GM12875 (cell line): ENCODE results near the gene CTNND2.

ENCODE experiments used
- H3K4me3 ChIP-seq: one replicate; pipeline ENCODE4 v1.5.1; 2011; ENCODE audit warnings: low read depth, low read length, control low read depth
- TF ChIP-seq, protein P1 (sequence below): IDR thresholded peaks from 2 replicates; pipeline ENCODE4 v1.5.1; 2011; ENCODE audit warnings: low read depth, mild to moderate bottlenecking, control low read depth, inconsistent platforms, low read length, moderate library complexity, borderline replicate concordance; ENCODE audit not compliant: insufficient read depth

Gene CTNND2

DNA sequence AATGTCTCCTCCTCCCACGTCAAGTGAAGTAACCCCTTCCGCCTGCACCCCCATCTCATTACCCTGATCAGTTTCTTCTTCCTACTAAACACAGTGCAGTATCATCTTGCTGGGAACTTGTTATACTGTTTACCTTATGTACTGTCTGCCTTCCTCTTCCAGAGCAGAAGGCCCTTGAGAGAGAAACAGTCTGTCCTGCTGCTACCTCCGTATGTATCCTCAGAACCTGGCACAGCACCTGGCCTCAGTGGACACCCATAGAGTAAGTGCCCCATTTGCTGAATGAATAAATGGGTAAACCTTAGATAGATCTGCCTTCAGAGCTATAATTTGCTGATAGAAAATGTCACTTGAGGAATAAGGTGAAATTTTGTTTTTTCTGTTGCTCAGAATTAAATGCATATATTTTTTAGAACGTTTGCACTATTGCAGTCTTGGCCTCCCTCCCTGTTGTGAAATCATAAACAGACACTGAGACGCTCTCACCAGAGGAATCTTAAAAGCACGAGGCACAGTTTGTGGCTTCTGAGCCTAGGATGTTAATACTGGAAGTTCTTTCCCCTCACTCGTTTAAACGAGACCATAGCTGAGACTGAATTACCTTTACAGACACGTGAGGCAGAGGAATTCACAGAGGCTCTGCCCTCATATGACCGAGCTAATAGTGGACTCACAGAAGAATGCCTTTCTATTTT lies 920.1 kb downstream of the CTNND2 start:
- no peak overlapping the region for H3K4me3 ChIP-seq
- TF ChIP-seq, protein P1, sequence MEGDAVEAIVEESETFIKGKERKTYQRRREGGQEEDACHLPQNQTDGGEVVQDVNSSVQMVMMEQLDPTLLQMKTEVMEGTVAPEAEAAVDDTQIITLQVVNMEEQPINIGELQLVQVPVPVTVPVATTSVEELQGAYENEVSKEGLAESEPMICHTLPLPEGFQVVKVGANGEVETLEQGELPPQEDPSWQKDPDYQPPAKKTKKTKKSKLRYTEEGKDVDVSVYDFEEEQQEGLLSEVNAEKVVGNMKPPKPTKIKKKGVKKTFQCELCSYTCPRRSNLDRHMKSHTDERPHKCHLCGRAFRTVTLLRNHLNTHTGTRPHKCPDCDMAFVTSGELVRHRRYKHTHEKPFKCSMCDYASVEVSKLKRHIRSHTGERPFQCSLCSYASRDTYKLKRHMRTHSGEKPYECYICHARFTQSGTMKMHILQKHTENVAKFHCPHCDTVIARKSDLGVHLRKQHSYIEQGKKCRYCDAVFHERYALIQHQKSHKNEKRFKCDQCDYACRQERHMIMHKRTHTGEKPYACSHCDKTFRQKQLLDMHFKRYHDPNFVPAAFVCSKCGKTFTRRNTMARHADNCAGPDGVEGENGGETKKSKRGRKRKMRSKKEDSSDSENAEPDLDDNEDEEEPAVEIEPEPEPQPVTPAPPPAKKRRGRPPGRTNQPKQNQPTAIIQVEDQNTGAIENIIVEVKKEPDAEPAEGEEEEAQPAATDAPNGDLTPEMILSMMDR: no peak

DNA sequence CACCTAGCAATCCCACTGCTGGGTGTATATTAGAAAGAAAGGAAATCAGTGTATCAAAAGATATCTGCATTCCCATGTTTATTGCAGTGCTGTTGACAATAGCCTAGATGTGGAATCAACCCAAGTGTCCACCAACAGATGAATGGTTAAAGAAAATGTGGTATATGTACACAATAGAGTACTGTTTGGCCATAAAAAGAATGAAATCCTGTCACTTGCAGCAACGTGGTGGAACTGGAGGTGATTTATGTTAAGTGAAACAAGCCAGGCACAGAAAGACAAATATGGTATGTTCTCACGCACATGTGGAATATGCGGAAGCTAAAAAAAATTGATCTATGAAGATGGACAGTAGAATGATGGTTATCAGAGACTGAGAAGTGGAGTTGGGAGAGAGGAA lies 921.6 kb downstream of the CTNND2 start:
- TF ChIP-seq, protein P1: no peak
- H3K4me3 ChIP-seq: no peak overlapping the region

DNA sequence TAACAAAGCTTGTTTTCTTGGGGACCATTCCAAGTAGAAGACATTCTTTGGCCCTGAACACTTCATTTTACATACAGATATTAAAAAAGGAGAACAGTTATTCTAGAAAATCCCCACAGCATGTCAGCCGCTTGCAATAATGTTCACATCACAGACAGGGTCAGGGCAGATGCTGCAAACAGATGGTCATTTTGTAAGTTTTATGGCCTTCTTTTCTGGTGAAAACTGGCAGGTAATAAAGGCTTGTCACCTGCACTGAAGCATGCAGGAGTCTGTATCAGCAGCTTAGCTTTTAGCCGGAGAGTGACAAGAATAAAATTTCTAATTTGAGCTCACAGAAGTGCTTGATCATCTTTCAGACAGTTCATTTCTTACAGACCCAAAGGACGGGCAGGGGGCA lies 922.3 kb downstream of the CTNND2 start:
- TF ChIP-seq, protein P1: no peak

DNA sequence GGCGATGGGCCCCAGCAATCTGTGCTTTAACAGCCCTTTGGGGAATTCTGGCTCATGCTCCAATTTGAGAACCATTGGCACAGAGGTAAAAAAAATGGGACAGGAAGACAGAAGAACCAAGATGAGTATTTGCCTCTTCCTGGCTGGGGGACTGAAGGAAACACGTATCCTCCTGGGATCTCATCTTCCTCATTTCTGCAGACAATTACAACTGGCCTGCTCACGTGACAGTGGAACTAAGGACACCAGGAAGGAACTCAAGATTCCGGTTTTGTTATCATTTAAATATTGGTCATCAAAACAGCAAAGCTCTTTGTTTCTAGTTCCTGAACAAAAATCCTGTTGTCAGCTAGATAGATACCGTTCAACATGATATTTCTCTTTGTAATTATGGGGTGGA lies 927.2 kb downstream of the CTNND2 start:
- H3K4me3 ChIP-seq: no peak overlapping the region
- TF ChIP-seq, protein P1: no peak

More for the DNA sequence above, 922.3 kb downstream of the CTNND2 start:
- H3K4me3 ChIP-seq: no peak overlapping the region

DNA sequence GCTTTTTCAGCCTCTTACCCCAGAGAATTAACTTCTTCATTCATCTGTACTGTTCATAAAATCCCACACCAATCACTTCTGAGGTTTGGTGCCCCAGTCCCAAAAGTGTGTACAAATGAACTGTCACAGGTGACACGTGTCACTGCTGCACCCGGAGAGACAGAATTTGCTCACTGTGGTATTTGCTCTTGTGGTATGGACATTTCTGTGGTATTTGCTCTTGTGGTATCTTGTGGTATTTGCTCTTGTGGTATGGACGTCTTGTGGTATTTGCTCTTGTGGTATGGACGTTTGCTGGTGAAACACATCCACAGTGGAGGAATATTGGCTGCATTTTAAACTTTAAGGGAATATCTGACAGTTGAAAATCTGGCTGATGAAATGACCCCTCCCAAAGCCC lies 928.3 kb downstream of the CTNND2 start:
- TF ChIP-seq, protein P1: no peak
- H3K4me3 ChIP-seq: no peak overlapping the region

DNA sequence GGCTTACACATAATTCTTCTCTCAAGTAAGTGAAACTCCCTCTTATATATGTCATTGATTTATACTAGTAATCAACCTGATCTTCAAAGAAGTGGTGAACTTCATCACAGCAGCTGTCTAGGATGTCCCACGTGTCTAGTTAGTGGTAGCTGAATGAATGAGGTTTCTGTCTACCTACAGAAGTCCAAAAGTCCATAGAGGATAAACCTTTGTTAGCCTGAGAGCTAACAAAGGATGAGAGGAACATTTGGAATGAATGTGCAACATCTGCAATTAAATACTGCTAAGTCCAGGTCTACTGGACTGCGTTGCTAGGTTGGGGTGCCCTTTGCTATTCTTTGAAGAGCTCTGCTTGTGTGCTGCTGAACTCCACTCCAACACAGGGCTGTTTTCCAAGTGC lies 929.4 kb downstream of the CTNND2 start:
- TF ChIP-seq, protein P1: no peak
- no peak overlapping the region for H3K4me3 ChIP-seq

DNA sequence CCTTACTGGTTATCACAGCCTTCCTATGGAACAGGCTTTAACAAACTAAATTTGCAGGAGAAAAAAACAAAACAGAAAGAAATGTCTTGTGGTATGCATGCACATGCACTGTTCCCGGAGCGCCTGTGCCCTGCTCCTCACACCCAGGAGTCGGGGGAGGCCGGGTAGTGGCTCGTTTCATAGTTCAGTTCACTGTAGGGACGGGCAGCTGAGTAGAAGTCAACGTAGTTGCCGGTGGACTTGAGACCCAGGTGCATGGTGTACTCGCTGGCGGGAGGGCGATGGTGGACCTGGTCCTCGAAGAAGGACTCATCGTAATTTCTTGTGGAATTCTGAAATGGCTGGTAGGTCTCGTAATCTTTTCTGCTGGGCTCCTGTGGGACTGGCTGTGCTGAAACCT lies 930.9 kb downstream of the CTNND2 start:
- TF ChIP-seq, protein P1: no peak
- H3K4me3 ChIP-seq: no peak overlapping the region
